ENCODE results near the gene SDC3.

DNA sequence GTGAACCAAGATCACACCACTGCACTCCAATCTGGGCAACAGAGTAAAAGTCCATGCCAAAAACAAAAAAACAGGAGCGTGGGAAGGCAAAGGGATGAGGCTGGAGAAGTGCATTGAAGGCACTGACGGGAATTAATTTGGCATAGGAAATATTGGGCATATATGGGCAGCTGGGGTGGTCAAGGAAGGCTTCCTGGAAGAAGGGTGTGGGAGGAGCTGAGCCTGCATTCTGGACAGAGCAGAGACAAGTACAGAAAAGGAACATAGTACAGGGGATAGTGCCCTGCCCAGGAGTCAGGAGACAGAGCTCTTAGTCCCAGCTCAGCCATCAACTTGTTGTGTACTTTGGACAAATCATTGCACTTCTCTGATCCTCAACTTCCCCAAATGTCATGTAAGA, 11.7 kb downstream of the SDC3 start:
- TF ChIP-seq, protein P1, sequence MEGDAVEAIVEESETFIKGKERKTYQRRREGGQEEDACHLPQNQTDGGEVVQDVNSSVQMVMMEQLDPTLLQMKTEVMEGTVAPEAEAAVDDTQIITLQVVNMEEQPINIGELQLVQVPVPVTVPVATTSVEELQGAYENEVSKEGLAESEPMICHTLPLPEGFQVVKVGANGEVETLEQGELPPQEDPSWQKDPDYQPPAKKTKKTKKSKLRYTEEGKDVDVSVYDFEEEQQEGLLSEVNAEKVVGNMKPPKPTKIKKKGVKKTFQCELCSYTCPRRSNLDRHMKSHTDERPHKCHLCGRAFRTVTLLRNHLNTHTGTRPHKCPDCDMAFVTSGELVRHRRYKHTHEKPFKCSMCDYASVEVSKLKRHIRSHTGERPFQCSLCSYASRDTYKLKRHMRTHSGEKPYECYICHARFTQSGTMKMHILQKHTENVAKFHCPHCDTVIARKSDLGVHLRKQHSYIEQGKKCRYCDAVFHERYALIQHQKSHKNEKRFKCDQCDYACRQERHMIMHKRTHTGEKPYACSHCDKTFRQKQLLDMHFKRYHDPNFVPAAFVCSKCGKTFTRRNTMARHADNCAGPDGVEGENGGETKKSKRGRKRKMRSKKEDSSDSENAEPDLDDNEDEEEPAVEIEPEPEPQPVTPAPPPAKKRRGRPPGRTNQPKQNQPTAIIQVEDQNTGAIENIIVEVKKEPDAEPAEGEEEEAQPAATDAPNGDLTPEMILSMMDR (IDR thresholded peaks at IDR 0.05) = no peak
- TF ChIP-seq POLR2A (IDR thresholded peaks at IDR 0.05) = no peak
